AG04450 (cell line): ENCODE measurements around the gene TMEM100. TPM values are rescaled to one million over a fixed set of nuclear protein-coding genes. Genes with fewer than 3 reads are reported as not detected.

Experiments
- CTCF ChIA-PET: fragments of 300-600, 350-600 bp; formaldehyde crosslinking; extraction: SDS; loops from one replicate; lab custom pipeline; 2022; ENCODE audit warnings: antibody characterized with exemption, inconsistent platforms; lab: Charles Lee
- POLR2A ChIA-PET: fragments of 350-600 bp; formaldehyde crosslinking; extraction: SDS; loops from one replicate; lab custom pipeline; 2021; ENCODE audit warnings: antibody characterized with exemption, inconsistent platforms; lab: Yijun Ruan, JAX
- DNase-seq: peaks from one replicate; pipeline ENCODE4 v3.0.0-alpha.2; 2011; ENCODE audit warnings: low read depth, low spot score
- H3K27ac ChIP-seq: one replicate; pipeline ENCODE4 v1.5.1; 2012; ENCODE audit warnings: low read depth, low read length, control low read depth
- H3K27me3 ChIP-seq: one replicate; pipeline ENCODE4 v1.6.0; 2012; ENCODE audit warnings: low read length; ENCODE audit not compliant: control insufficient read depth, insufficient read depth
- H3K4me3 ChIP-seq: 2 replicates; pipeline ENCODE4 v1.5.1; 2011; ENCODE audit warnings: mild to moderate bottlenecking, low read depth, low read length, control low read depth
- H3K9me3 ChIP-seq: 2 replicates; pipeline ENCODE4 v1.5.1; 2012; ENCODE audit warnings: low read length; ENCODE audit not compliant: control insufficient read depth, insufficient read depth
- CTCF ChIP-seq: IDR thresholded peaks from 2 replicates; pipeline ENCODE4 v1.5.1; 2011; ENCODE audit warnings: low read depth, low read length, control low read depth, inconsistent platforms
- polyA plus RNA-seq: library from polyadenylated mRNA; depleted of rRNA; stranded (reverse); fragments of >200 nt; gene quantifications from 2 replicates; pipeline ENCODE4 v1.2.3, GENCODE V29; 2011

The TMEM100 gene
- polyA plus RNA-seq, 1 experiment, result 0.63 TPM

- H3K4me3 ChIP-seq, result no peak overlapping the region
- no peaks in the 10 kb centered on the region for H3K27me3 ChIP-seq
- no peak for DNase-seq
- no peak for TF ChIP-seq CTCF
- no peak overlapping the region for H3K27ac ChIP-seq
- CTCF ChIA-PET, result interaction anchor here (1.1 to 11.3 kb wide), 4 partner anchors 10 to 204 kb away, joined by 3 to 146 read pairs (median 4); partner anchors contain the start of genes PCTP and TMEM100
- POLR2A ChIA-PET, result no interaction called here
- no peaks in the 10 kb centered on the region for H3K9me3 ChIP-seq
These were observed 7.7 kb upstream of the TMEM100 start for GRCh38 chr17:55730380-55730779.

GRCh38 chr17:55729484-55729883 lies 6.8 kb upstream of the TMEM100 start:
- ChIA-PET POLR2A (no interaction called here), CTCF (interaction anchor here (1.0 to 1.4 kb wide), 3 partner anchors 12 to 203 kb away, joined by 4 to 10 read pairs (median 4); no protein-coding TSS in a partner anchor)
- Histone ChIP-seq H3K27ac (no peak overlapping the region), H3K27me3 (no peaks in the 10 kb centered on the region), H3K4me3 (no peak overlapping the region), H3K9me3 (no peaks in the 10 kb centered on the region)
- no peak for DNase-seq
- TF ChIP-seq CTCF, result no peak

GRCh38 chr17:55728833-55729232 lies 6.2 kb upstream of the TMEM100 start:
- TF ChIP-seq CTCF, result no peak
- Histone ChIP-seq H3K4me3 (no peak overlapping the region), H3K27ac (no peak overlapping the region), H3K27me3 (no peaks in the 10 kb centered on the region), H3K9me3 (no peaks in the 10 kb centered on the region)
- CTCF ChIA-PET, result interaction anchor here (1.0 to 1.4 kb wide), 4 partner anchors 9 to 202 kb away, joined by 4 to 10 read pairs (median 4); no protein-coding TSS in a partner anchor
- POLR2A ChIA-PET, result no interaction called here
- DNase-seq, result no peak

DNA sequence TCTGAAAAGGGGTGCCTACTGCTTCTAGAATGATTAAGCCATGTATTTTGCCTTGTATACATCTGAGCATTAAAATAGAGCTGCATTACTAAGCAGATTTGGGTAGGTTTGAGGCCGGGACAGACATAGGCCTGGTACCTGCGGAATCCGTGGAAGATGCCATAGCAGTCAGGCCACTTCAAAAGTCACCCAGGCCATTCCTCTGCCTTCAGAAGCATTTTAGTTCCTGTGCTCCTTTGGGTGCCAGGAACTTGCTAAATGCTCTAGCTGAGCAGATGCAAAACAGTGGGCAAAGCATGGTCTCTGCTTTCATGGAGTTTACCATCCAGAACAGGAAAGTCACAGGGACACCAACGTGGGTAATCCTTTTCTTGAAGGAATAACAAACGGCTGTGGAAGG lies 5.7 kb upstream of the TMEM100 start:
- no peak overlapping the region for H3K27ac ChIP-seq
- CTCF ChIA-PET, result interaction anchor here (1.0 to 1.4 kb wide), 4 partner anchors 8 to 202 kb away, joined by 4 to 7 read pairs (median 4); no protein-coding TSS in a partner anchor
- POLR2A ChIA-PET, result no interaction called here
- no peak for DNase-seq
- no peaks in the 10 kb centered on the region for H3K9me3 ChIP-seq
- no peak for TF ChIP-seq CTCF
- H3K4me3 ChIP-seq, result no peak overlapping the region
- H3K27me3 ChIP-seq, result no peaks in the 10 kb centered on the region

- Histone ChIP-seq H3K27me3 (no peaks in the 10 kb centered on the region), H3K27ac (no peak overlapping the region), H3K4me3 (no peak overlapping the region), H3K9me3 (no peaks in the 10 kb centered on the region)
- no peak for DNase-seq
- no peak for TF ChIP-seq CTCF
- POLR2A ChIA-PET, result no interaction called here
- CTCF ChIA-PET, result interaction anchor here (1.2 to 1.4 kb wide), 3 partner anchors 8 to 201 kb away, joined by 4 to 7 read pairs (median 4); no protein-coding TSS in a partner anchor
These were observed 5.3 kb upstream of the TMEM100 start for GRCh38 chr17:55727920-55728319.
